ENCODE results near the gene GNG14.

GRCh38 chr19:12701596-12702282, 13.9 kb downstream of the GNG14 start:
- 0 out of 2 replicates have a peak, but pooled peaks have one; percentile 35 for TF ChIP-seq POLR2AphosphoS5 (IDR thresholded peaks at IDR 0.05; ENCODE audit: low read depth, low read length)
- no peak for TF ChIP-seq REST (IDR thresholded peaks at IDR 0.05; ENCODE audit: insufficient read depth in 1 of 2, low read depth in 2 of 2, low read length in 2 of 2)
- no peak for TF ChIP-seq SIN3A (IDR thresholded peaks at IDR 0.05; ENCODE audit: borderline replicate concordance, insufficient read depth, low read length)
- no peak for TF ChIP-seq TAF1 (IDR thresholded peaks at IDR 0.05; ENCODE audit: borderline replicate concordance, insufficient read depth, low read length)

All from PFSK-1 (cell line).